Endodermal cell (in vitro differentiated cells): Measurements from ENCODE around the gene ZMYND15. TPM values are rescaled to one million over a fixed set of nuclear protein-coding genes. Genes with fewer than 3 reads are reported as not detected.

Experiments
- DNase-seq: peaks from one replicate; pipeline ENCODE4 v3.0.0-alpha.2; 2017
- H3K27ac ChIP-seq: 2 replicates; pipeline ENCODE4 v1.5.1; 2013; ENCODE audit warnings: mild to moderate bottlenecking, low read depth, low read length, moderate library complexity
- H3K27me3 ChIP-seq: 2 replicates; pipeline ENCODE4 v1.6.1; 2013; ENCODE audit warnings: mild to moderate bottlenecking, low read length, moderate library complexity; ENCODE audit not compliant: insufficient read depth, control insufficient read depth, poor library complexity, severe bottlenecking
- H3K36me3 ChIP-seq: 2 replicates; pipeline ENCODE4 v1.7.0; 2013; ENCODE audit warnings: mild to moderate bottlenecking, low read length, moderate library complexity; ENCODE audit not compliant: control insufficient read depth, insufficient read depth
- H3K4me1 ChIP-seq: one replicate; pipeline ENCODE4 v1.7.0; 2013; ENCODE audit warnings: low read length; ENCODE audit not compliant: control insufficient read depth, insufficient read depth
- H3K4me3 ChIP-seq: 2 replicates; pipeline ENCODE4 v1.5.1; 2013; ENCODE audit warnings: mild to moderate bottlenecking, low read length, moderate library complexity
- H3K9ac ChIP-seq: 2 replicates; pipeline ENCODE4 v1.6.1; 2013; ENCODE audit warnings: mild to moderate bottlenecking, low read length, moderate library complexity; ENCODE audit not compliant: poor library complexity, severe bottlenecking; ENCODE audit errors: extremely low read depth
- H3K9me3 ChIP-seq: 2 replicates; pipeline ENCODE4 v1.6.1; 2013; ENCODE audit warnings: mild to moderate bottlenecking, low read length, moderate library complexity; ENCODE audit not compliant: control insufficient read depth
- H3K27ac Mint-ChIP-seq: 2 replicates; pipeline ENCODE4 v1.8.0; 2020; ENCODE audit warnings: mixed read lengths
- H3K27me3 Mint-ChIP-seq: 2 replicates; pipeline ENCODE4 v1.8.0; 2021; ENCODE audit warnings: mild to moderate bottlenecking, mixed read lengths; ENCODE audit not compliant: insufficient read depth
- H3K36me3 Mint-ChIP-seq: 2 replicates; pipeline ENCODE4 v1.8.0; 2020; ENCODE audit warnings: low read depth, mixed read lengths
- H3K4me1 Mint-ChIP-seq: 2 replicates; pipeline ENCODE4 v1.8.0; 2020; ENCODE audit warnings: mixed read lengths
- H3K4me3 Mint-ChIP-seq: 2 replicates; pipeline ENCODE4 v1.8.0; 2020; ENCODE audit warnings: mild to moderate bottlenecking, moderate library complexity, mixed read lengths
- H3K9me3 Mint-ChIP-seq: 2 replicates; pipeline ENCODE4 v1.8.0; 2020; ENCODE audit warnings: mild to moderate bottlenecking, mixed read lengths
- CTCF ChIP-seq: fragments of 200-600 bp; sonication (generic); conservative IDR thresholded peaks from 2 replicates; pipeline ENCODE4 v1.5.0; 2021; ENCODE audit warnings: antibody characterized with exemption, mild to moderate bottlenecking
- WGBS, 2 experiments: methylation state at CpG; one replicate each; pipeline versions ENCODE4 v1.1.5 to v1.1.7; 2013; ENCODE audit warnings: missing lambda C conversion rate in 2 of 2, mixed read lengths in 1 of 2; ENCODE audit not compliant: insufficient coverage in 1 of 2, insufficient read length in 1 of 2; 5-methylcytosine and 5-hydroxymethylcytosine counted together
- total RNA-seq, 2 donors: library from RNA; stranded (reverse); fragmentation: NEBNext Ultra II Directional in 1 of 2; extraction: Animal tissue kit (Norgen Biotek cat#: 25700) in 1 of 2; gene quantifications; 2 replicates in 1 of 2; 3 replicates in 1 of 2; pipeline ENCODE4 v1.2.1, GENCODE V29; 2021

Gene ZMYND15
- total RNA-seq, 2 donors from 2014 or later, result not detected

DNA sequence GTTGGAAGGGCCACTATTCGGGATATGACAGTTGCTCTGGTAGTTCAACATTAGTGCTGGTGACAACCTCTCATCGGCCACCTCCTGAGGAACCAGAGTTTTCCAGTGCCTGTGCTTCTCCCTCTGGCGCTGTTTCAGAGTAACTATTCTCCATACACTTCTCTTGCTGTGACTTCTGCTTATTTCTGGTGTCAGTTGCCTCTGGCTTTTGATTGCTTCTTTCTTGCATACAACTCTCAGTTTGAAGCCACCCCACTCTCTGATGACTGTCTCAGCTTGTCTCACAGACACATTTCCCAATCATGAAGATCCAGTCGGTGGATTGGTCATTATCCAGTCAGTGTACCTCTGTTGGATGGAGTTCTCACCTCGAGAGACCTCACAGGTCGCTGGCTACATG is 28.7 kb downstream of the ZMYND15 start:
- no peaks in the 10 kb centered on the region for H3K4me1 Mint-ChIP-seq
- no peaks in the 10 kb centered on the region for H3K9me3 Mint-ChIP-seq
- H3K9me3 ChIP-seq, result no peaks in the 10 kb centered on the region
- DNase-seq, result no peak
- H3K36me3 Mint-ChIP-seq, result no peaks in the 10 kb centered on the region
- H3K27me3 ChIP-seq, result no peaks in the 10 kb centered on the region
- no peak overlapping the region for H3K9ac ChIP-seq
- no peak overlapping the region for H3K4me3 Mint-ChIP-seq
- no peaks in the 10 kb centered on the region for H3K4me1 ChIP-seq
- no peak for TF ChIP-seq CTCF
- H3K36me3 ChIP-seq, result no peaks in the 10 kb centered on the region
- H3K4me3 ChIP-seq, result no peak overlapping the region
- no peak overlapping the region for H3K27ac Mint-ChIP-seq
- H3K27ac ChIP-seq, result no peak overlapping the region
- peaks cover 14% of the 10 kb centered on the region for H3K27me3 Mint-ChIP-seq
- 91 to 92% methylated on average over 3 to 6 of the region's 6 CpGs for WGBS, 2 experiments

- no peak for TF ChIP-seq CTCF
- no peak overlapping the region for H3K4me3 Mint-ChIP-seq
- no peak overlapping the region for H3K27ac Mint-ChIP-seq
- Histone ChIP-seq H3K9ac (no peak overlapping the region), H3K36me3 (no peaks in the 10 kb centered on the region), H3K4me3 (no peak overlapping the region), H3K27ac (no peak overlapping the region), H3K27me3 (no peaks in the 10 kb centered on the region), H3K9me3 (no peaks in the 10 kb centered on the region), H3K4me1 (no peaks in the 10 kb centered on the region)
- no peak for DNase-seq
- H3K9me3 Mint-ChIP-seq, result no peaks in the 10 kb centered on the region
- 90 to 94% methylated on average over 2 of the region's 2 CpGs for WGBS, 2 experiments
- H3K4me1 Mint-ChIP-seq, result no peaks in the 10 kb centered on the region
- H3K36me3 Mint-ChIP-seq, result no peaks in the 10 kb centered on the region
- H3K27me3 Mint-ChIP-seq, result peaks cover 20% of the 10 kb centered on the region
These were observed 30.0 kb downstream of the ZMYND15 start for GRCh38 chr17:4769628-4770027.

DNA sequence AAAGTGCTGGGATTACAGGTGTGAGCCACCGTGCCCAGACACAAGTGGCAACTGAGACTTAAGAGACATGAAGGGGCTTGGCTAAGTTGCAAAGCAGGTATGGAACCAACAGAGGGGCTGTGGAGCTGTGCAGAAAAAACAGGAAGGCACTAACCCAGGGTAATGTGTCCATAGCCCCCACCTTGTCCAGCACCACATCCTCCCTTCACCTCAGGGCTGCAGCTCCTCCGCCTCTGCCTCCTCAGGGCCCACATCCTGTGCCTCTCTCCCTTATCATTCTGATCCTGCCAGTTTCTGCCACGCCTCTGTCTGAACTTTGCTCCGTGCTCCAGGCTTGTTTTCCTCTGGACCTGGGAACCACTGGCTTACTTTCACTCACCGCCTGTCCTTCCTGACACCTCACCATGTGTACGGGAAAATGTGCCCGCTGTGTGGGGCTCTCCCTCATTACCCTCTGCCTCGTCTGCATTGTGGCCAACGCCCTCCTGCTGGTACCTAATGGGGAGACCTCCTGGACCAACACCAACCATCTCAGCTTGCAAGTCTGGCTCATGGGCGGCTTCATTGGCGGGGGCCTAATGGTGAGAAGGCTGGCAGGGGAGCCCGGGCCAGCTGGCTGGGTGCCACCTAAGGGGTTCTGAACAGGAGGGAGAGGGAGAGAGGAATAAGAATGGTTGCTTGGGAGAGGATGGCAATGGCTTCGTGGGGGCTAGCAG is 32.0 kb downstream of the ZMYND15 start, which contains the start of gene TM4SF5:
TM4SF5 (plus strand) TSS at position 368 of the 716 bp plus-strand sequence; CDS start at position 405, 37 bp downstream.
- no peaks in the 10 kb centered on the region for H3K4me1 ChIP-seq
- H3K9ac ChIP-seq, result no peak within 1 kb of the TSS
- Mint-ChIP-seq H3K27me3 (peaks cover 20% of the 10 kb centered on the region), H3K4me1 (no peaks in the 10 kb centered on the region), H3K36me3 (no peaks in the 10 kb centered on the region), H3K4me3 (no peak within 1 kb of the TSS), H3K9me3 (no peaks in the 10 kb centered on the region), H3K27ac (no peak within 1 kb of the TSS)
- H3K27ac ChIP-seq, result no peak within 1 kb of the TSS
- no peaks in the 10 kb centered on the region for H3K27me3 ChIP-seq
- H3K9me3 ChIP-seq, result no peaks in the 10 kb centered on the region
- 84 to 91% methylated on average over 8 to 13 of the region's 13 CpGs for WGBS, 2 experiments
- no peaks in the 10 kb centered on the region for H3K36me3 ChIP-seq
- DNase-seq, result no peak
- no peak for TF ChIP-seq CTCF
- H3K4me3 ChIP-seq, result no peak within 1 kb of the TSS
